Measurements from ENCODE around the gene GJA3.

- no peak for TF ChIP-seq CTCF (IDR thresholded peaks at IDR 0.05; ENCODE audit: low read depth, low read length)
- TF ChIP-seq EZH2phosphoT487 (IDR thresholded peaks at IDR 0.05; ENCODE audit: low read depth): no peak
These were observed 15.3 kb downstream of the GJA3 start for GRCh38 chr13:20145521-20145920.

Measured in OCI-LY3 (cell line).